ENCODE measurements around the gene PHPT1.

PHPT1 gene

GRCh38 chr9:136856079-136856476 lies 6.9 kb downstream of the PHPT1 start:
- no peak overlapping the region for H3K4me3 Mint-ChIP-seq
- DNase-seq = no peak
- no peaks in the 10 kb centered on the region for H3K36me3 Mint-ChIP-seq (ENCODE audit: low read depth)
- H3K27me3 Mint-ChIP-seq (ENCODE audit: low read depth, poor library complexity) = no peaks in the 10 kb centered on the region
- H3K27ac Mint-ChIP-seq = no peak overlapping the region
- no peaks in the 10 kb centered on the region for H3K4me1 Mint-ChIP-seq
- H3K9me3 Mint-ChIP-seq = no peaks in the 10 kb centered on the region
- no peak for TF ChIP-seq CTCF (IDR thresholded peaks at IDR 0.05)

- no peak overlapping the region for H3K4me3 Mint-ChIP-seq
- no peak for TF ChIP-seq CTCF (IDR thresholded peaks at IDR 0.05)
- no peak for DNase-seq
- H3K4me1 Mint-ChIP-seq = no peaks in the 10 kb centered on the region
- no peaks in the 10 kb centered on the region for H3K9me3 Mint-ChIP-seq
- no peaks in the 10 kb centered on the region for H3K36me3 Mint-ChIP-seq (ENCODE audit: low read depth)
- H3K27ac Mint-ChIP-seq = no peak overlapping the region
- no peaks in the 10 kb centered on the region for H3K27me3 Mint-ChIP-seq (ENCODE audit: low read depth, poor library complexity)
These were observed 7.4 kb downstream of the PHPT1 start for GRCh38 chr9:136856541-136857141.

- Mint-ChIP-seq H3K4me1 (no peaks in the 10 kb centered on the region), H3K4me3 (no peak overlapping the region), H3K9me3 (no peaks in the 10 kb centered on the region), H3K27me3 (ENCODE audit: low read depth, poor library complexity) (no peaks in the 10 kb centered on the region), H3K27ac (no peak overlapping the region), H3K36me3 (ENCODE audit: low read depth) (no peaks in the 10 kb centered on the region)
- no peak for DNase-seq
- TF ChIP-seq CTCF (IDR thresholded peaks at IDR 0.05) = no peak
These were observed 8.0 kb downstream of the PHPT1 start for GRCh38 chr9:136857166-136857565.

GRCh38 chr9:136857581-136858412 lies 8.6 kb downstream of the PHPT1 start:
- H3K27me3 Mint-ChIP-seq (ENCODE audit: low read depth, poor library complexity) = no peaks in the 10 kb centered on the region
- H3K4me3 Mint-ChIP-seq = no peak overlapping the region
- H3K27ac Mint-ChIP-seq = no peak overlapping the region
- H3K9me3 Mint-ChIP-seq = no peaks in the 10 kb centered on the region
- no peaks in the 10 kb centered on the region for H3K4me1 Mint-ChIP-seq
- H3K36me3 Mint-ChIP-seq (ENCODE audit: low read depth) = no peaks in the 10 kb centered on the region
- no peak for DNase-seq
- no peak for TF ChIP-seq CTCF (IDR thresholded peaks at IDR 0.05)

- no peak overlapping the region for H3K27ac Mint-ChIP-seq
These were observed 9.2 kb downstream of the PHPT1 start for GRCh38 chr9:136858452-136858843.

More at GRCh38 chr9:136858452-136858843, 9.2 kb downstream of the PHPT1 start:
- DNase-seq = no peak
- Mint-ChIP-seq H3K4me3 (no peak overlapping the region), H3K4me1 (no peaks in the 10 kb centered on the region), H3K9me3 (no peaks in the 10 kb centered on the region), H3K36me3 (ENCODE audit: low read depth) (peaks cover 4% of the 10 kb centered on the region), H3K27me3 (ENCODE audit: low read depth, poor library complexity) (no peaks in the 10 kb centered on the region)
- no peak for TF ChIP-seq CTCF (IDR thresholded peaks at IDR 0.05)

Measured in nephron progenitor cell (in vitro differentiated cells).